ENCODE data around the gene ZNF556. TPM values are rescaled to one million over a fixed set of nuclear protein-coding genes. Genes with fewer than 3 reads are reported as not detected.

ZNF556 gene
- total RNA-seq, 1 donor: not detected

- Histone ChIP-seq H3K9me3 (ENCODE audit: low read depth, low read length) (peaks cover 7% of the 10 kb centered on the region), H3K4me2 (ENCODE audit: insufficient read depth, low read length) (no peak overlapping the region), H3K4me3 (ENCODE audit: insufficient read depth, low read length) (no peak overlapping the region), H3K4me1 (ENCODE audit: insufficient read depth, low read length) (no peaks in the 10 kb centered on the region), H3K27ac (ENCODE audit: low read depth, low read length) (no peak overlapping the region), H4K20me1 (ENCODE audit: insufficient read depth, low read length) (no peaks in the 10 kb centered on the region), H3K36me3 (ENCODE audit: insufficient read depth, low read length) (peaks cover 8% of the 10 kb centered on the region), H2AFZ (ENCODE audit: low read length) (no peak overlapping the region), H3K27me3 (ENCODE audit: insufficient read depth, low read length) (no peaks in the 10 kb centered on the region), H3K79me2 (ENCODE audit: insufficient read depth, low read length) (no peaks in the 10 kb centered on the region)
- no peak for DNase-seq (ENCODE audit: insufficient read length, low spot score, missing footprints)
- no peak for TF ChIP-seq CTCF (IDR thresholded peaks at IDR 0.05; ENCODE audit: extremely low read depth, low read depth, low read length)
Observed at GRCh38 chr19:2827840-2828489, 39.2 kb upstream of the ZNF556 start.

GRCh38 chr19:2834294-2834871 lies 32.8 kb upstream of the ZNF556 start:
- no peak for TF ChIP-seq CTCF (IDR thresholded peaks at IDR 0.05; ENCODE audit: extremely low read depth, low read depth, low read length)
- Histone ChIP-seq H4K20me1 (ENCODE audit: insufficient read depth, low read length) (no peaks in the 10 kb centered on the region), H3K79me2 (ENCODE audit: insufficient read depth, low read length) (no peaks in the 10 kb centered on the region), H3K36me3 (ENCODE audit: insufficient read depth, low read length) (peaks cover 9% of the 10 kb centered on the region), H3K4me2 (ENCODE audit: insufficient read depth, low read length) (no peak overlapping the region), H3K4me1 (ENCODE audit: insufficient read depth, low read length) (no peaks in the 10 kb centered on the region), H3K27me3 (ENCODE audit: insufficient read depth, low read length) (no peaks in the 10 kb centered on the region), H2AFZ (ENCODE audit: low read length) (no peak overlapping the region), H3K4me3 (ENCODE audit: insufficient read depth, low read length) (no peak overlapping the region), H3K9me3 (ENCODE audit: low read depth, low read length) (peaks cover 25% of the 10 kb centered on the region), H3K27ac (ENCODE audit: low read depth, low read length) (no peak overlapping the region)
- no peak for DNase-seq (ENCODE audit: insufficient read length, low spot score, missing footprints)

GRCh38 chr19:2837430-2837829 lies 29.7 kb upstream of the ZNF556 start:
- TF ChIP-seq CTCF (IDR thresholded peaks at IDR 0.05; ENCODE audit: extremely low read depth, low read depth, low read length): no peak
- Histone ChIP-seq H3K4me3 (ENCODE audit: insufficient read depth, low read length) (no peak overlapping the region), H3K4me2 (ENCODE audit: insufficient read depth, low read length) (no peak overlapping the region), H4K20me1 (ENCODE audit: insufficient read depth, low read length) (no peaks in the 10 kb centered on the region), H3K79me2 (ENCODE audit: insufficient read depth, low read length) (peaks cover 8% of the 10 kb centered on the region), H3K36me3 (ENCODE audit: insufficient read depth, low read length) (peaks cover 9% of the 10 kb centered on the region), H3K9me3 (ENCODE audit: low read depth, low read length) (peaks cover 22% of the 10 kb centered on the region), H3K27ac (ENCODE audit: low read depth, low read length) (no peak overlapping the region), H3K27me3 (ENCODE audit: insufficient read depth, low read length) (no peaks in the 10 kb centered on the region), H3K4me1 (ENCODE audit: insufficient read depth, low read length) (peaks cover 5% of the 10 kb centered on the region), H2AFZ (ENCODE audit: low read length) (no peak overlapping the region)
- DNase-seq (ENCODE audit: insufficient read length, low spot score, missing footprints): no peak

All from osteoblast (primary cell).